Activated naive CD8-positive, alpha-beta T cell treated with anti-CD3 and anti-CD28 coated beads, Interleukin-2, amount 10 ng/mL, durations not matched to agents 7 days and 5 days (primary cell): Measurements from ENCODE around the gene SEMG1. TPM values are rescaled to one million over a fixed set of nuclear protein-coding genes. Genes with fewer than 3 reads are reported as not detected.

Source experiments
- ATAC-seq: fragments of 150-1000 bp; cut with Tn5 transposase; one replicate; pipeline ENCODE4 v1.10.0; 2021; ENCODE audit warnings: low read depth, moderate library complexity
- POLR2A ChIA-PET: fragments of 350-600 bp; sonication (Branson Sonifier 250); formaldehyde crosslinking; loops from one replicate; lab custom pipeline; 2021; ENCODE audit warnings: antibody characterized with exemption; lab: Charles Lee
- DNase-seq: peaks from one replicate; pipeline ENCODE4 v3.0.0; 2021
- H3K27ac Mint-ChIP-seq: one replicate; pipeline ENCODE4 v1.8.0; 2022; ENCODE audit warnings: mild to moderate bottlenecking, mixed read lengths
- H3K27me3 Mint-ChIP-seq: one replicate; pipeline ENCODE4 v1.8.0; 2022; ENCODE audit warnings: mild to moderate bottlenecking, moderate library complexity, mixed read lengths
- H3K36me3 Mint-ChIP-seq: one replicate; pipeline ENCODE4 v1.8.0; 2021; ENCODE audit warnings: mild to moderate bottlenecking, mixed read lengths
- H3K4me1 Mint-ChIP-seq: one replicate; pipeline ENCODE4 v1.8.0; 2021; ENCODE audit warnings: mixed read lengths
- H3K4me3 Mint-ChIP-seq: one replicate; pipeline ENCODE4 v1.8.0; 2022; ENCODE audit warnings: mild to moderate bottlenecking, moderate library complexity, mixed read lengths
- H3K9me3 Mint-ChIP-seq: one replicate; pipeline ENCODE4 v1.8.0; 2021; ENCODE audit warnings: mixed read lengths
- total RNA-seq, 2 experiments: library from RNA; stranded (reverse); gene quantifications; one replicate each; pipeline ENCODE4 v1.2.3, GENCODE V29; 2021

SEMG1 gene
- total RNA-seq, 2 experiments from 2014 or later = not detected

- Mint-ChIP-seq H3K36me3 (no peaks in the 10 kb centered on the region), H3K4me3 (no peak overlapping the region), H3K9me3 (no peaks in the 10 kb centered on the region), H3K27ac (no peak overlapping the region), H3K27me3 (peaks cover 46% of the 10 kb centered on the region), H3K4me1 (no peaks in the 10 kb centered on the region)
- ATAC-seq = no peak
- no peak for DNase-seq
- POLR2A ChIA-PET = no interaction called here
Measured at GRCh38 chr20:45238139-45238538, 31.3 kb downstream of the SEMG1 start.

- Mint-ChIP-seq H3K36me3 (no peaks in the 10 kb centered on the region), H3K4me1 (no peaks in the 10 kb centered on the region), H3K9me3 (no peaks in the 10 kb centered on the region), H3K4me3 (no peak overlapping the region), H3K27me3 (peaks cover 82% of the 10 kb centered on the region), H3K27ac (no peak overlapping the region)
- ATAC-seq (no peak), DNase-seq (no peak)
- POLR2A ChIA-PET = no interaction called here
Measured at GRCh38 chr20:45246109-45246508, 39.3 kb downstream of the SEMG1 start.

DNA sequence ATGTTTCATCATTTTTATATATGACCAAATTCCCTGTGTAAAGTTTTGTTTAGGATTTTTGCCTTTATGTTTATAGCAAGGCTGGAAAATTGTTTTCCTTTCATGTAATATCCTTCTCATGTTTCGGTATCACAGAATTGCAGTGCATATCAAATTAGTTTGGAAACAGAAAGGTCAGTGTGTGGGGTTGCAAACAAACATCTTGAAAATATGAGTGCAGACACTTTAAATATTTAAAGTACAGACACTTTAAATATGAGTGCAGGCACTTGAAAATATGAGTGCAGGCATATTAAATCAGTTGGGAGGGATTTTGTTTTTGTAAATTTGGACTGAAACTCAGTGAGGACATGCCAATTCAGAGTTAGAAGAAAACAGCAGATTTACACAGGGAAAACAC is 41.0 kb downstream of the SEMG1 start:
- Mint-ChIP-seq H3K27me3 (peaks cover 74% of the 10 kb centered on the region), H3K27ac (no peak overlapping the region), H3K4me3 (no peak overlapping the region), H3K9me3 (no peaks in the 10 kb centered on the region), H3K36me3 (no peaks in the 10 kb centered on the region), H3K4me1 (no peaks in the 10 kb centered on the region)
- ATAC-seq (no peak), DNase-seq (no peak)
- POLR2A ChIA-PET = no interaction called here

DNA sequence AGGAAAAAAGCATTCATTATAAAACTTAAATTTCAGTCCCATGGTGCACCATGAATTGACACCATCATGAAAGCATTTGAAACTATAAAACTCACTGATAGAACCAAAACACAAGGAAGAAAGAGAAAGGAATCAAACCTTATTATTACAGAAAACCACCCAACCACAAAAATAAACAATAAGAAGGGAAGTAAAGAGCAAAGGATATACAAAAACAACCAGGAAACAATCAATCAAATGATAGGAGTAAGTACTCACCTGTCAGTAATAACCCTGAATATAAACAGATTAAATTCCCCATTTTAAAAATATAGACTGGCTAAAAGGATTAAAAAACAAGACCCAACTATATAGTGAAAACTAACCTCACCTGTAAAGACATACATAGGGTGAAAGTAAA is 41.8 kb downstream of the SEMG1 start:
- Mint-ChIP-seq H3K27ac (no peak overlapping the region), H3K4me1 (no peaks in the 10 kb centered on the region), H3K36me3 (no peaks in the 10 kb centered on the region), H3K9me3 (no peaks in the 10 kb centered on the region), H3K4me3 (no peak overlapping the region), H3K27me3 (peaks cover 69% of the 10 kb centered on the region)
- POLR2A ChIA-PET = no interaction called here
- DNase-seq (no peak), ATAC-seq (no peak)

GRCh38 chr20:45251884-45252560 is 45.2 kb downstream of the SEMG1 start:
- ATAC-seq = no peak
- POLR2A ChIA-PET = no interaction called here

GRCh38 chr20:45253261-45253660 is 46.4 kb downstream of the SEMG1 start:
- H3K4me3 Mint-ChIP-seq = no peak overlapping the region
- DNase-seq (no peak), ATAC-seq (no peak)
- POLR2A ChIA-PET = no interaction called here
- peaks cover 34% of the 10 kb centered on the region for H3K27me3 Mint-ChIP-seq
- no peak overlapping the region for H3K27ac Mint-ChIP-seq
- no peaks in the 10 kb centered on the region for H3K9me3 Mint-ChIP-seq
- H3K36me3 Mint-ChIP-seq = no peaks in the 10 kb centered on the region
- no peaks in the 10 kb centered on the region for H3K4me1 Mint-ChIP-seq

More at GRCh38 chr20:45251884-45252560, 45.2 kb downstream of the SEMG1 start:
- Mint-ChIP-seq H3K4me1 (no peaks in the 10 kb centered on the region), H3K4me3 (no peak overlapping the region), H3K9me3 (no peaks in the 10 kb centered on the region), H3K27ac (no peak overlapping the region), H3K36me3 (no peaks in the 10 kb centered on the region), H3K27me3 (peaks cover 43% of the 10 kb centered on the region)
- DNase-seq = no peak

DNA sequence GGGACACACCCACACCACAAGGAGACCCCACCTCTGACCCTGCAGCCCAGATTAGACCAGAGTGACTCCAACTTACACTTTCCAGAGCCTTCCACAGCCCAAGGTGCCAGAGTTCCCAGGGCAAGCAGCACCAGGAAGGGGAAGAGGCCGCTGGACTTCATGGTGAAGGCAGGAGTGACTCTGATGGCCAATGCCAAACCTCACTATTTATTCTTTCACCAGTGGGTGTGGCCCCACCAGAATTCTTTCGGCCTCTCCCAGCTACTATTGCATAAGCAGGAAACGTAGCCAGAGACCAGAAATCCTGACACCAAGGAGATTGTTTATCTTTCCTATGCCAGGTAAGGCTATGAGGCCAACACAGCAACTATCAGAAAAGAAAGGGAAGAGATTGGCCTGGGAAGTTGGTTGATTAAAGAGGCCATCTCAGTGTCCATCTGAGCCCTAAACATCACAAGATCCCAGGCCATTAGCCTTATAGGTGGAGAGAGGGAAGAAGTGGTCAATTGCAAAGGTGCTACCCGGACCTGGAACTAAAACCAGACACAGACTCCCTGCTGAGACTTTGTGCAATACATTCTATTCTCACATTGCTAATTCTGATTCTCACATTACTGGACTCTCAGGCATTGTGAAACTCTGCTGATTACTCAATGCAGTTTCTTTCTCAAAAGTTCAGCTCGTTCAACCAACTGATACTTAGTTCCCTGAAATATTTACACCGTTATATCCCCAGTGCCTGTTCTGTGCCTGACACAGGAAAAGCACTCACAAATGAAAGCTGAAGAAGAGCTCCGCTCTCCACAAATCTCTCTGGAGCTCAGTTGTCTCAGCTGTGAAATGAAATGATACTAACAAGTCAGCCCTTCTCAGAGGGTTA is 47.8 kb downstream of the SEMG1 start, which contains the start of gene SLPI:
SLPI (minus strand) TSS at position 182 of the 880 bp plus-strand sequence; CDS start at position 161, 21 bp downstream.
- Mint-ChIP-seq H3K9me3 (no peaks in the 10 kb centered on the region), H3K27ac (no peak within 1 kb of the TSS), H3K36me3 (no peaks in the 10 kb centered on the region), H3K4me1 (no peaks in the 10 kb centered on the region), H3K27me3 (peaks cover 29% of the 10 kb centered on the region), H3K4me3 (no peak within 1 kb of the TSS)
- no peak for DNase-seq
- no peak for ATAC-seq
- POLR2A ChIA-PET = no interaction called here

- no peak overlapping the region for H3K27ac Mint-ChIP-seq
- H3K36me3 Mint-ChIP-seq = no peaks in the 10 kb centered on the region
- no peak overlapping the region for H3K4me3 Mint-ChIP-seq
- H3K27me3 Mint-ChIP-seq = peaks cover 9% of the 10 kb centered on the region
- no peaks in the 10 kb centered on the region for H3K4me1 Mint-ChIP-seq
- ATAC-seq (no peak), DNase-seq (no peak)
- POLR2A ChIA-PET = no interaction called here
- H3K9me3 Mint-ChIP-seq = no peaks in the 10 kb centered on the region
Measured at GRCh38 chr20:45257161-45257560, 50.3 kb downstream of the SEMG1 start.

GRCh38 chr20:45257711-45258110 is 50.9 kb downstream of the SEMG1 start:
- no peaks in the 10 kb centered on the region for H3K36me3 Mint-ChIP-seq
- H3K27me3 Mint-ChIP-seq = peaks cover 13% of the 10 kb centered on the region
- POLR2A ChIA-PET = no interaction called here

DNA sequence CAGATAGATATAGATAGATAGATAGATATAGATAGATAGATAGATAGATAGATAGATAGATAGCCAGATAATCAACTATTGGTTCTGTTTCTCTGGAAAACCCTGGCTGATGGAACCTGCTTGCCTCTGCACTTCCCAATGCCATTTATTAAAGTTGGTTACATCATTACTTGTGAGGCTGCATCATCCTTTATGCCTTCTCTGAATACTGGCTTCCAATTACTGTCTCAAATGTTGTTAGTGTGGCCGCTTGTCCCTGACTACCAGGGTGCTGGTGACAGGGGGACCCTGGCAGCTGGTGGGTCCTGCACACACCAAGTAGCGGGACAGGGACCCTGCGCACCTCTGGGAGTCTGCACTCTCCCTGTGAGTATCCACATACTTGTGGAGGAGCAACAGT is 51.4 kb downstream of the SEMG1 start:
- Mint-ChIP-seq H3K4me1 (no peaks in the 10 kb centered on the region), H3K27me3 (peaks cover 15% of the 10 kb centered on the region)
- POLR2A ChIA-PET = no interaction called here

More at GRCh38 chr20:45257711-45258110, 50.9 kb downstream of the SEMG1 start:
- DNase-seq = no peak
- no peak for ATAC-seq
- Mint-ChIP-seq H3K4me3 (no peak overlapping the region), H3K27ac (no peak overlapping the region), H3K4me1 (no peaks in the 10 kb centered on the region), H3K9me3 (no peaks in the 10 kb centered on the region)

DNA sequence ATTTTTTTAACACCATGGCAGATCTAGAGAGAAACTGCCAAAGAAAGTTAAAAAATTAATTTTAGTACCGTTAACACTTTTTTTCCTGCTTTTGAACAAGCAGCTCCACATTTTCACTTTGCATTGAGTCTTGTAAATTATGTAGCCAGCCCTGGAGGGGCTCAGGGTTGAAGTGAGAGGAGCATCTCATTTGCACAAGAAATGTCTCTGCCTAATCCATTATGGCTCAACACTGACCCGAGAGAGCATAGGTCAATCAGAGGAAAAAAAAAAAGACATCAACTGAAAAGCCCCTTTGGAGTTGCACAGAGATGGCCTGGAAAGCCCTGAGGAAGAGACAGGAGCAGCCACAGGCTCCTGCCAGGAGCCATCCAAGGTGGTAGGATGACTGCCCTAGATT is 51.8 kb downstream of the SEMG1 start:
- Mint-ChIP-seq H3K27ac (no peak overlapping the region), H3K27me3 (peaks cover 15% of the 10 kb centered on the region), H3K4me3 (no peak overlapping the region), H3K9me3 (no peaks in the 10 kb centered on the region), H3K4me1 (no peaks in the 10 kb centered on the region), H3K36me3 (no peaks in the 10 kb centered on the region)
- POLR2A ChIA-PET = no interaction called here
- no peak for ATAC-seq
- no peak for DNase-seq

More for the DNA sequence above, 51.4 kb downstream of the SEMG1 start:
- no peaks in the 10 kb centered on the region for H3K36me3 Mint-ChIP-seq
- no peak overlapping the region for H3K27ac Mint-ChIP-seq
- DNase-seq (no peak), ATAC-seq (no peak)
- H3K4me3 Mint-ChIP-seq = no peak overlapping the region
- no peaks in the 10 kb centered on the region for H3K9me3 Mint-ChIP-seq
